ENCODE data around the gene FOXP1. TPM values are rescaled to one million over a fixed set of nuclear protein-coding genes. Genes with fewer than 3 reads are reported as not detected.

FOXP1 gene
- total RNA-seq, 1 experiment from 2014 or later = 75.3 TPM

DNA sequence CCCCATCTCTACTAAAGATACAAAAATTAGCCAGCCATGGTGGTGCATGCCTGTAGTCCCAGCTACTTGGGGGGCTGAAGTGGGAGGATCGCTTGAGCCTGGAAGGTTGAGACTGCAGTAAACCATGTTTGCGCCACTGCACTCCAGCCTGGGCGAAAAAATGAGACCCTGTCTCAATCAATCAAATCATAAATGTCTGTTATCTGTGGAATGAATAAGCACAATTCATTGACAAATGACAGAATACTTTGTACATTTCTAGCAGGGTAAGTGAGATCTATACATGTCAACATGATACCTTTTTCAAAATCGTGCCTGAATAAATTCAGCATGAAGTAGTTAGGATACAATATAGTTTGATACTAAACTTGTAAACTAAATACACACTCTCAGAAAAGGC is 181.2 kb downstream of the FOXP1 start:
- no peak overlapping the region for H3K23ac ChIP-seq (ENCODE audit: insufficient read length, low read depth, low read length)
- H2BK5ac ChIP-seq (ENCODE audit: insufficient read length, low read length) = no peak overlapping the region
- H3K79me2 ChIP-seq (ENCODE audit: insufficient read depth, low read length) = no peaks in the 10 kb centered on the region
- no peak overlapping the region for H2BK15ac ChIP-seq (ENCODE audit: low read depth, low read length)
- H4K91ac ChIP-seq (ENCODE audit: insufficient read length, low read depth, low read length) = no peak overlapping the region
- no peak overlapping the region for H3K4me2 ChIP-seq (ENCODE audit: insufficient read depth, insufficient read length, low read length)
- H3K9ac ChIP-seq (ENCODE audit: extremely low read depth, insufficient read length, low read length) = no peak overlapping the region
- peaks cover 8 to 11% of the 10 kb centered on the region in 2 experiments for H3K4me1 Mint-ChIP-seq
- H3K23me2 ChIP-seq (ENCODE audit: insufficient read length, low read depth, low read length, poor library complexity, severe bottlenecking) = no peaks in the 10 kb centered on the region
- H3K27ac Mint-ChIP-seq = no peak overlapping the region
- no peaks in the 10 kb centered on the region for H3K9me3 Mint-ChIP-seq
- no peaks in the 10 kb centered on the region for H3K36me3 Mint-ChIP-seq (ENCODE audit: insufficient read depth in 1 of 3, low read depth in 3 of 3)
- no peak overlapping the region for H3K14ac ChIP-seq (ENCODE audit: insufficient read depth, low read length)
- no peak overlapping the region for H2AK5ac ChIP-seq (ENCODE audit: insufficient read length, low read length)
- H3K4me3 Mint-ChIP-seq = no peak overlapping the region
- no peak for TF ChIP-seq CTCF (conservative IDR thresholded peaks at IDR 0.05)
- no peak overlapping the region for H2BK12ac ChIP-seq (ENCODE audit: insufficient read length, low read depth, low read length)
- no peak overlapping the region for H4K5ac ChIP-seq (ENCODE audit: insufficient read length, low read depth, low read length)
- no peaks in the 10 kb centered on the region for H3K4me1 ChIP-seq (ENCODE audit: insufficient read depth, low read length)
- no peaks in the 10 kb centered on the region for H4K20me1 ChIP-seq (ENCODE audit: control insufficient read depth, insufficient read depth, insufficient read length)
- no peaks in the 10 kb centered on the region for H3K9me3 ChIP-seq (ENCODE audit: control insufficient read depth, low read depth, low read length)
- H2BK20ac ChIP-seq (ENCODE audit: low read depth, low read length, poor library complexity, severe bottlenecking) = no peak overlapping the region
- H4K8ac ChIP-seq (replicated peaks; ENCODE audit: insufficient read length, low read depth, low read length) = no peak overlapping the region
- no peak overlapping the region for H3K56ac ChIP-seq (ENCODE audit: insufficient read length, low read depth, low read length)
- no peak overlapping the region for H3K27ac ChIP-seq (ENCODE audit: insufficient read length, low read depth, low read length)
- DNase-seq = no peak
- WGBS (ENCODE audit: extremely low coverage, insufficient read length, low lambda C conversion rate) = no CpG with 5 or more reads among the region's 4 CpGs
- no peaks in the 10 kb centered on the region for H3K79me1 ChIP-seq (ENCODE audit: insufficient read depth, low read depth, low read length, poor library complexity, severe bottlenecking)
- H2BK120ac ChIP-seq (ENCODE audit: low read depth, low read length, poor library complexity, severe bottlenecking) = no peak overlapping the region
- H3K18ac ChIP-seq (ENCODE audit: insufficient read length, low read depth, low read length) = no peak overlapping the region
- no peak overlapping the region for H2AFZ ChIP-seq (ENCODE audit: low read length)
- no peak overlapping the region for H3K4ac ChIP-seq (ENCODE audit: low read depth, low read length)
- H3K27me3 Mint-ChIP-seq (ENCODE audit: low read depth) = no peaks in the 10 kb centered on the region
- no peak overlapping the region for H3T11ph ChIP-seq (ENCODE audit: low read length)
- H3K27me3 ChIP-seq (ENCODE audit: insufficient read depth, low read length) = no peaks in the 10 kb centered on the region

Measured in H9 (cell line).